ENCODE measurements around the gene MEGF6.

Gene MEGF6

DNA sequence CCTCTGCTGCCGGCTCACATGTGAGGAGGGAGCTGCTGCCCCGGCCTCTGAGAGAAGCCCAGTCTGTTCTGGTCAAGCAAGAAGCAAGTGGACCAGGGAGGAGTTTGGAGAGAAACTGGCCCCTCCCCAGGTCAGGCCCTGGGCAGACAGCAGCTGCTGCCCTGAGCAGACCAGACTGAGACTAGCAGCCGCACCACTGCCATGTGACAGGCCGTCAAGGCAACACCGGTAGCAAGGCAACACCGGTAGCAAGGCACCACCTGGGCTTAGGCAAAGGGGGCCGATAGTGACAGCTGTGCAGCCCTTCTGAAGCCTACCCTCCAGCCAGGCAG, 106.5 kb downstream of the MEGF6 start:
- TF ChIP-seq, protein P1, sequence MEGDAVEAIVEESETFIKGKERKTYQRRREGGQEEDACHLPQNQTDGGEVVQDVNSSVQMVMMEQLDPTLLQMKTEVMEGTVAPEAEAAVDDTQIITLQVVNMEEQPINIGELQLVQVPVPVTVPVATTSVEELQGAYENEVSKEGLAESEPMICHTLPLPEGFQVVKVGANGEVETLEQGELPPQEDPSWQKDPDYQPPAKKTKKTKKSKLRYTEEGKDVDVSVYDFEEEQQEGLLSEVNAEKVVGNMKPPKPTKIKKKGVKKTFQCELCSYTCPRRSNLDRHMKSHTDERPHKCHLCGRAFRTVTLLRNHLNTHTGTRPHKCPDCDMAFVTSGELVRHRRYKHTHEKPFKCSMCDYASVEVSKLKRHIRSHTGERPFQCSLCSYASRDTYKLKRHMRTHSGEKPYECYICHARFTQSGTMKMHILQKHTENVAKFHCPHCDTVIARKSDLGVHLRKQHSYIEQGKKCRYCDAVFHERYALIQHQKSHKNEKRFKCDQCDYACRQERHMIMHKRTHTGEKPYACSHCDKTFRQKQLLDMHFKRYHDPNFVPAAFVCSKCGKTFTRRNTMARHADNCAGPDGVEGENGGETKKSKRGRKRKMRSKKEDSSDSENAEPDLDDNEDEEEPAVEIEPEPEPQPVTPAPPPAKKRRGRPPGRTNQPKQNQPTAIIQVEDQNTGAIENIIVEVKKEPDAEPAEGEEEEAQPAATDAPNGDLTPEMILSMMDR (IDR thresholded peaks at IDR 0.05; ENCODE audit: borderline replicate concordance, control extremely low read depth, extremely low read depth, insufficient read depth, missing control alignments): no peak
- no peak for DNase-seq (ENCODE audit: low spot score)
- in situ Hi-C loops (cut with MboI; ENCODE audit: low sequenced_read_pairs, unreplicated experiment): no loop called here

- TF ChIP-seq, protein P1 (IDR thresholded peaks at IDR 0.05; ENCODE audit: borderline replicate concordance, control extremely low read depth, extremely low read depth, insufficient read depth, missing control alignments): no peak
- no peak for DNase-seq (ENCODE audit: low spot score)
- in situ Hi-C loops (cut with MboI; ENCODE audit: low sequenced_read_pairs, unreplicated experiment): no loop called here
Observed at GRCh38 chr1:3504151-3504821, 107.0 kb downstream of the MEGF6 start.

GRCh38 chr1:3503525-3503886, 107.8 kb downstream of the MEGF6 start:
- TF ChIP-seq, protein P1 (IDR thresholded peaks at IDR 0.05; ENCODE audit: borderline replicate concordance, control extremely low read depth, extremely low read depth, insufficient read depth, missing control alignments): no peak
- in situ Hi-C loops (cut with MboI; ENCODE audit: low sequenced_read_pairs, unreplicated experiment): no loop called here
- no peak for DNase-seq (ENCODE audit: low spot score)

- TF ChIP-seq, protein P1 (IDR thresholded peaks at IDR 0.05; ENCODE audit: borderline replicate concordance, control extremely low read depth, extremely low read depth, insufficient read depth, missing control alignments): no peak
- no peak for DNase-seq (ENCODE audit: low spot score)
- in situ Hi-C loops (cut with MboI; ENCODE audit: low sequenced_read_pairs, unreplicated experiment): no loop called here
Observed at GRCh38 chr1:3502641-3503524, 108.4 kb downstream of the MEGF6 start.

GRCh38 chr1:3501856-3502640, 109.3 kb downstream of the MEGF6 start:
- TF ChIP-seq, protein P1 (IDR thresholded peaks at IDR 0.05; ENCODE audit: borderline replicate concordance, control extremely low read depth, extremely low read depth, insufficient read depth, missing control alignments): no peak
- in situ Hi-C loops (cut with MboI; ENCODE audit: low sequenced_read_pairs, unreplicated experiment): no loop called here
- DNase-seq (ENCODE audit: low spot score): peak; percentile 80

DNA sequence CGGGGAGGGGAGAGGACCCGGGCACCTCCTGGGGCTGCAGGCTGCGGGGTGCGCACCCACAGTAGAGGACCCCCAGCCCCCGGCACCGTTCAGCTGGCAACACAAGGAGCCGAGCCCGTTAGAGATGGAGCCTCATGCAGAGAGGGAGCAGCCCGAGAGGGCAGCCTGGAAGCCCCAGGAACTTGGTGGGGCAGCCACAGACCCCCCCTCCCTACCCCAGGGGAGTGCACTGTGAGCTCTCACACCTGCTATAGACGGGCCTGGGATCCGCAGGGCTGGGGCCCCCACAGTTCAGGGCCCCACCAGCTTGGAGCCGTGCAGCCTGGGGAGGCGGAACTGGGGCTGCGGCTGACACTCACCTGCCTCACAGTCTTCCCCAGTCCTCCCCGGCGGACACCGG, 109.9 kb downstream of the MEGF6 start:
- TF ChIP-seq, protein P1 (IDR thresholded peaks at IDR 0.05; ENCODE audit: borderline replicate concordance, control extremely low read depth, extremely low read depth, insufficient read depth, missing control alignments): no peak
- no peak for DNase-seq (ENCODE audit: low spot score)
- in situ Hi-C loops (cut with MboI; ENCODE audit: low sequenced_read_pairs, unreplicated experiment): no loop called here
